Panc1 (cell line): ENCODE results near the gene PDCD11. TPM values are rescaled to one million over a fixed set of nuclear protein-coding genes. Genes with fewer than 3 reads are reported as not detected.

Experiments
- ATAC-seq: fragments of 200-7000 bp; cut with Tn5 transposase; 2 replicates; pipeline ENCODE4 v1.9.1; 2020; ENCODE audit warnings: mild to moderate bottlenecking, moderate library complexity
- BruUV-seq: library from RNA; stranded (reverse); fragments of 400-500 nt; replicated peaks from 2 replicates; lab custom pipeline; 2021; lab: Mats Ljungman, UMichigan
- CTCF ChIA-PET: fragments of 300-600 bp; sonication (Branson Sonifier 250); formaldehyde crosslinking; loops from one replicate; lab custom pipeline; 2022; ENCODE audit warnings: antibody characterized with exemption; lab: Charles Lee
- POLR2A ChIA-PET: fragments of 300-600 bp; sonication (Branson Sonifier 250); formaldehyde crosslinking; loops from one replicate; lab custom pipeline; 2022; ENCODE audit warnings: antibody characterized with exemption; lab: Charles Lee
- DNase-seq: peaks from one replicate; pipeline ENCODE4 v3.0.0-alpha.2; 2010; ENCODE audit warnings: low read depth, low spot score
- H3K27ac ChIP-seq: 2 replicates; pipeline ENCODE4 v1.5.1; 2011; ENCODE audit warnings: mild to moderate bottlenecking, low read length, inconsistent platforms
- H3K27me3 ChIP-seq: fragments of 200-500 bp; sonication (Bioruptor generic); 2 replicates; pipeline ENCODE4 v1.6.0; 2014; ENCODE audit warnings: low read length, inconsistent platforms; ENCODE audit not compliant: control insufficient read depth, insufficient read depth
- H3K36me3 ChIP-seq: fragments of 200-500 bp; sonication (Bioruptor generic); 2 replicates; pipeline ENCODE4 v1.5.1; 2014; ENCODE audit warnings: inconsistent platforms, mild to moderate bottlenecking, low read length, moderate library complexity; ENCODE audit not compliant: control insufficient read depth, insufficient read depth
- H3K4me1 ChIP-seq: 2 replicates; pipeline ENCODE4 v1.5.1; 2011; ENCODE audit warnings: inconsistent platforms, mild to moderate bottlenecking, low read length, moderate library complexity; ENCODE audit not compliant: control insufficient read depth, insufficient read depth
- H3K4me3 ChIP-seq, 2 experiments: 2 replicates each; pipeline ENCODE4 v1.5.1; 2011 to 2012; ENCODE audit warnings: low read depth in 2 of 2, low read length in 2 of 2, mild to moderate bottlenecking in 2 of 2, inconsistent platforms in 1 of 2, moderate library complexity in 1 of 2
- H3K9me3 ChIP-seq: fragments of 200-500 bp; sonication (Bioruptor generic); 2 replicates; pipeline ENCODE4 v1.5.1; 2014; ENCODE audit warnings: low read depth, mild to moderate bottlenecking, inconsistent platforms, low read length, moderate library complexity; ENCODE audit not compliant: control insufficient read depth, insufficient read depth
- CTCF ChIP-seq: fragments of 450-650 bp; IDR thresholded peaks from 2 replicates; pipeline ENCODE4 v1.5.1; 2017; ENCODE audit warnings: mild to moderate bottlenecking
- POLR2AphosphoS5 ChIP-seq: IDR thresholded peaks from 2 replicates; pipeline ENCODE4 v1.6.1; 2012; ENCODE audit warnings: mild to moderate bottlenecking, low read depth, low read length, moderate library complexity
- SIN3A ChIP-seq: IDR thresholded peaks from 2 replicates; pipeline ENCODE4 v1.6.1; 2012; ENCODE audit warnings: low read depth, mild to moderate bottlenecking, low read length, moderate library complexity, borderline replicate concordance; ENCODE audit not compliant: insufficient read depth
- TCF7L2 ChIP-seq: IDR thresholded peaks from 2 replicates; pipeline ENCODE4 v1.6.1; 2011; ENCODE audit warnings: mild to moderate bottlenecking, low read depth, low read length, inconsistent platforms
- in situ Hi-C: cut with HindIII; loops from 2 replicates; pipeline ENCODE4 v1.10.0; 2016; ENCODE audit warnings: low sequenced_read_pairs, low pct_unique_long_range_greater_than_20kb
- intact Hi-C: fragments of 100-400 bp; cut with micrococcal nuclease; formaldehyde crosslinking; loops from one replicate; pipeline ENCODE4 v1.10.0; 2022; ENCODE audit not compliant: unreplicated experiment
- total RNA-seq: library from RNA; stranded (reverse); gene quantifications from one replicate; pipeline ENCODE4 v1.2.1, GENCODE V29; 2021; ENCODE audit not compliant: unreplicated experiment
- TF ChIP-seq, protein P1 (sequence below), 2 experiments: IDR thresholded peaks; 2 replicates each; pipeline ENCODE4 v1.6.1; 2011 to 2012; ENCODE audit warnings: low read depth in 2 of 2, control low read depth in 1 of 2, low read length in 1 of 2, mild to moderate bottlenecking in 1 of 2, moderate library complexity in 1 of 2; ENCODE audit not compliant: insufficient read depth in 1 of 2

The PDCD11 gene
- total RNA-seq, 1 experiment from 2014 or later = 92.8 TPM

GRCh38 chr10:103373544-103373943, 22.9 kb upstream of the PDCD11 start:
- H3K27me3 ChIP-seq = no peaks in the 10 kb centered on the region
- H3K9me3 ChIP-seq = no peaks in the 10 kb centered on the region
- H3K4me1 ChIP-seq = no peaks in the 10 kb centered on the region; the same call in 1 of the 2 replicates
- ATAC-seq (no peak), DNase-seq (no peak)
- intact Hi-C loops (no loop called here), in situ Hi-C loops (no loop called here)
- no TSS peak for BruUV-seq
- peaks cover 4% of the 10 kb centered on the region for H3K36me3 ChIP-seq
- no peak overlapping the region for H3K27ac ChIP-seq
- ChIA-PET POLR2A (no interaction called here), CTCF (no interaction called here)
- TF ChIP-seq, protein P1, sequence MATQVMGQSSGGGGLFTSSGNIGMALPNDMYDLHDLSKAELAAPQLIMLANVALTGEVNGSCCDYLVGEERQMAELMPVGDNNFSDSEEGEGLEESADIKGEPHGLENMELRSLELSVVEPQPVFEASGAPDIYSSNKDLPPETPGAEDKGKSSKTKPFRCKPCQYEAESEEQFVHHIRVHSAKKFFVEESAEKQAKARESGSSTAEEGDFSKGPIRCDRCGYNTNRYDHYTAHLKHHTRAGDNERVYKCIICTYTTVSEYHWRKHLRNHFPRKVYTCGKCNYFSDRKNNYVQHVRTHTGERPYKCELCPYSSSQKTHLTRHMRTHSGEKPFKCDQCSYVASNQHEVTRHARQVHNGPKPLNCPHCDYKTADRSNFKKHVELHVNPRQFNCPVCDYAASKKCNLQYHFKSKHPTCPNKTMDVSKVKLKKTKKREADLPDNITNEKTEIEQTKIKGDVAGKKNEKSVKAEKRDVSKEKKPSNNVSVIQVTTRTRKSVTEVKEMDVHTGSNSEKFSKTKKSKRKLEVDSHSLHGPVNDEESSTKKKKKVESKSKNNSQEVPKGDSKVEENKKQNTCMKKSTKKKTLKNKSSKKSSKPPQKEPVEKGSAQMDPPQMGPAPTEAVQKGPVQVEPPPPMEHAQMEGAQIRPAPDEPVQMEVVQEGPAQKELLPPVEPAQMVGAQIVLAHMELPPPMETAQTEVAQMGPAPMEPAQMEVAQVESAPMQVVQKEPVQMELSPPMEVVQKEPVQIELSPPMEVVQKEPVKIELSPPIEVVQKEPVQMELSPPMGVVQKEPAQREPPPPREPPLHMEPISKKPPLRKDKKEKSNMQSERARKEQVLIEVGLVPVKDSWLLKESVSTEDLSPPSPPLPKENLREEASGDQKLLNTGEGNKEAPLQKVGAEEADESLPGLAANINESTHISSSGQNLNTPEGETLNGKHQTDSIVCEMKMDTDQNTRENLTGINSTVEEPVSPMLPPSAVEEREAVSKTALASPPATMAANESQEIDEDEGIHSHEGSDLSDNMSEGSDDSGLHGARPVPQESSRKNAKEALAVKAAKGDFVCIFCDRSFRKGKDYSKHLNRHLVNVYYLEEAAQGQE (IDR thresholded peaks at IDR 0.05; ENCODE audit: insufficient read depth in 1 of 2, low read depth in 2 of 2, low read length in 1 of 2) = no peak
- no peak for TF ChIP-seq TCF7L2
- no peak for TF ChIP-seq POLR2AphosphoS5
- TF ChIP-seq CTCF = no peak
- TF ChIP-seq SIN3A = no peak
- no peak overlapping the region for H3K4me3 ChIP-seq

DNA sequence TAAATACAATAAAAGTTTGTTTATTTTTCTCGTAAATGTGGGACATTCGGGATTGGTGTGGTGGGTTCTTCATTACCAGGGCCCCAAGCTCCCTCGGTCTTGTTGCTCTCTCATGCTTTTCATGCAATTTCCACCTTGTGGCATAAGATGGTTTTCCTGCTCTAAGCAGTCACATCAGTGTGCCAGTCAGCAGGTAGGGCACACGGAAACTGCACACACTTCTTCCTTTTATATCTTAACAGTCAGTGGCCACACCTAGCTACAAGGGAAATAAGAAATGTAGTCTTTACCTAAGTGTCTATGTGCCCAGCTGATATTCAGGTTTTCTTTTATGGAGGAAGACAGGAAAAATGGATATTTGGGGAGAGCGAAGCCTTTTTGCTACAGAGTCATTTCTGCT, 22.2 kb upstream of the PDCD11 start:
- no peaks in the 10 kb centered on the region for H3K27me3 ChIP-seq
- TF ChIP-seq POLR2AphosphoS5 (no peak), TCF7L2 (no peak), CTCF (no peak), SIN3A (no peak)
- TF ChIP-seq, protein P1 (IDR thresholded peaks at IDR 0.05; ENCODE audit: insufficient read depth in 1 of 2, low read depth in 2 of 2, low read length in 1 of 2) = no peak
- ATAC-seq = no peak
- in situ Hi-C loops = no loop called here
- POLR2A ChIA-PET = no interaction called here
- no peak overlapping the region for H3K4me3 ChIP-seq
- peaks cover 4% of the 10 kb centered on the region for H3K36me3 ChIP-seq
- BruUV-seq = no TSS peak
- H3K9me3 ChIP-seq = no peaks in the 10 kb centered on the region
- CTCF ChIA-PET = no interaction called here
- intact Hi-C loops = no loop called here
- DNase-seq = no peak
- H3K27ac ChIP-seq = no peak overlapping the region
- H3K4me1 ChIP-seq = no peaks in the 10 kb centered on the region; the same call in 1 of the 2 replicates
